ENCODE measurements around the gene MYO1C. TPM values are rescaled to one million over a fixed set of nuclear protein-coding genes. Genes with fewer than 3 reads are reported as not detected.

Gene MYO1C
- total RNA-seq, 4 donors from 2014 or later: 103 to 145 (median 121) TPM

Other genes with a start within 250 kb of the MYO1C start
- gene BHLHA9, start 222.2 kb downstream of the MYO1C start, total RNA-seq: not detected
- gene TRARG1, start 213.0 kb downstream of the MYO1C start, total RNA-seq: 1 to 10 TPM in 3 of 4 donors, under 1 TPM in 1; 0.11 to 1.5 (median 1.0) TPM
- 1,000 to 10,000 TPM in 1 of 4 donors, 100 to 1,000 TPM in 3; 553 to 1,135 (median 724) TPM for gene YWHAE, start 92.5 kb downstream of the MYO1C start, total RNA-seq
- gene CRK, start 36.5 kb downstream of the MYO1C start, total RNA-seq: 100 to 1,000 TPM in 2 of 4 donors, 10 to 100 TPM in 2; 89.6 to 140 (median 98.7) TPM
- 100 to 1,000 TPM; 124 to 285 (median 158) TPM for gene INPP5K, start 23.9 kb upstream of the MYO1C start, total RNA-seq
- 10 to 100 TPM; 49.9 to 64.7 (median 54.2) TPM for gene PITPNA, start 70.1 kb upstream of the MYO1C start, total RNA-seq
- 10 to 100 TPM; 17.5 to 28.2 (median 23.9) TPM for gene SLC43A2, start 136.1 kb upstream of the MYO1C start, total RNA-seq
- gene SCARF1, start 153.0 kb upstream of the MYO1C start, total RNA-seq: 10 to 100 TPM; 31.6 to 52.0 (median 35.5) TPM
- gene RILP, start 157.2 kb upstream of the MYO1C start, total RNA-seq: 100 to 1,000 TPM in 3 of 4 donors, 10 to 100 TPM in 1; 67.5 to 140 (median 124) TPM
- gene PRPF8, start 192.2 kb upstream of the MYO1C start, total RNA-seq: 100 to 1,000 TPM; 181 to 256 (median 242) TPM
- 1 to 10 TPM; 1.7 to 5.6 (median 3.7) TPM for gene TLCD2, start 217.7 kb upstream of the MYO1C start, total RNA-seq
- 10 to 100 TPM; 25.6 to 31.0 (median 30.3) TPM for gene WDR81, start 232.0 kb upstream of the MYO1C start, total RNA-seq

Data from thyroid gland (tissue), 4 donors.